Measurements from ENCODE around the gene SASH1. TPM values are rescaled to one million over a fixed set of nuclear protein-coding genes. Genes with fewer than 3 reads are reported as not detected.

SASH1 gene
- total RNA-seq, 2 donors from 2014 or later, result 4.6 to 12.4 TPM

DNA sequence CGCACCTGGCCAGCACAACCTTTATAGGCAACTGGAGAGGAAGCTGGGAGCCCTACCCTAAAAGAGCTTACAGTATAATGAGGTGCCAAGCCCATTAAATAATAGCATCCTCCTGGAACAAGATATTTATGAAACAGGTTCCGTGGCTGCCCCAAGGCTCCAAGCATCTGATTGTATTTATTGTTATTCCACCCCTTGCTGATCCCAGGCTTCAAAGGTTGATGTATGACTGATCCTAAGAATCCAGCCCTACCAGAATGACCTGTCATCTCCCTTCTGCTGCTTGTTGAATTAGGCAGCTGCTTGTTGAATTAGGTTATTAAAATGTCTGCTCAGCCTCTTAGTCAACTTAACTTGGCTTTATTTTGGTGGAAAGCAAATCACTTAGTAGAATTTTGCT lies 35.2 kb upstream of the SASH1 start:
- 90 to 92% methylated on average over 1 to 2 of the region's 2 CpGs for WGBS, 2 experiments (ENCODE audit: insufficient coverage in 1 of 2, insufficient read length in 1 of 2)
- Histone ChIP-seq H3K27ac (ENCODE audit: low read depth, low read length) (no peak overlapping the region), H3K4me3 (ENCODE audit: low read length) (no peak overlapping the region), H3K36me3 (ENCODE audit: control insufficient read depth, insufficient read depth, low read length) (no peaks in the 10 kb centered on the region), H3K27me3 (ENCODE audit: control insufficient read depth, insufficient read depth, low read length, poor library complexity, severe bottlenecking) (no peaks in the 10 kb centered on the region), H3K9ac (ENCODE audit: extremely low read depth, low read length, poor library complexity, severe bottlenecking) (no peak overlapping the region), H3K4me1 (ENCODE audit: control insufficient read depth, insufficient read depth, low read length) (no peaks in the 10 kb centered on the region), H3K9me3 (ENCODE audit: control insufficient read depth, low read length) (no peaks in the 10 kb centered on the region)
- Mint-ChIP-seq H3K9me3 (no peaks in the 10 kb centered on the region), H3K27ac (no peak overlapping the region), H3K27me3 (ENCODE audit: insufficient read depth) (peaks cover 2% of the 10 kb centered on the region), H3K36me3 (ENCODE audit: low read depth) (no peaks in the 10 kb centered on the region), H3K4me3 (no peak overlapping the region), H3K4me1 (peaks cover 3% of the 10 kb centered on the region)
- TF ChIP-seq, protein P1, sequence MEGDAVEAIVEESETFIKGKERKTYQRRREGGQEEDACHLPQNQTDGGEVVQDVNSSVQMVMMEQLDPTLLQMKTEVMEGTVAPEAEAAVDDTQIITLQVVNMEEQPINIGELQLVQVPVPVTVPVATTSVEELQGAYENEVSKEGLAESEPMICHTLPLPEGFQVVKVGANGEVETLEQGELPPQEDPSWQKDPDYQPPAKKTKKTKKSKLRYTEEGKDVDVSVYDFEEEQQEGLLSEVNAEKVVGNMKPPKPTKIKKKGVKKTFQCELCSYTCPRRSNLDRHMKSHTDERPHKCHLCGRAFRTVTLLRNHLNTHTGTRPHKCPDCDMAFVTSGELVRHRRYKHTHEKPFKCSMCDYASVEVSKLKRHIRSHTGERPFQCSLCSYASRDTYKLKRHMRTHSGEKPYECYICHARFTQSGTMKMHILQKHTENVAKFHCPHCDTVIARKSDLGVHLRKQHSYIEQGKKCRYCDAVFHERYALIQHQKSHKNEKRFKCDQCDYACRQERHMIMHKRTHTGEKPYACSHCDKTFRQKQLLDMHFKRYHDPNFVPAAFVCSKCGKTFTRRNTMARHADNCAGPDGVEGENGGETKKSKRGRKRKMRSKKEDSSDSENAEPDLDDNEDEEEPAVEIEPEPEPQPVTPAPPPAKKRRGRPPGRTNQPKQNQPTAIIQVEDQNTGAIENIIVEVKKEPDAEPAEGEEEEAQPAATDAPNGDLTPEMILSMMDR (conservative IDR thresholded peaks at IDR 0.05), result no peak
- no peak for DNase-seq

DNA sequence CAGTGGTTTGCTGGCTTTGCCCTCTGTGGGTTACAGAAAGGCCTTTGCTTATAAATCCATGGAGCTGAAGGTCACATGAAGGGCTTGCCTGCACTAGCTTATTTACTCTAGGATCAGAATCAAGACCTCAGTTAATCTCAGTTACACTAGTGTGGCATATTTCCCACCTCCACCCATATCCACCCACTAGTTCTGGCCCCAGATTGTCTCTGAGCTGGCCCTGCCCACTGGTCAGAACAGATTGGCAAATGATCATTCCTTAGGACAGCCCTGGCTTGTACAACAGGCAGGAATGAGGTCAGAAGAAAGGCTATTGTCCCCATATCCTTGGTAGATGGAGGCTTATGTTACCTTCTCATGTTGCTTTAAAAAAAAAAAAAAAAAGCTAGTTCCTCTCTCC lies 33.3 kb upstream of the SASH1 start:
- Mint-ChIP-seq H3K4me1 (peaks cover 16% of the 10 kb centered on the region), H3K36me3 (ENCODE audit: low read depth) (no peaks in the 10 kb centered on the region), H3K9me3 (no peaks in the 10 kb centered on the region), H3K27ac (no peak overlapping the region), H3K4me3 (no peak overlapping the region), H3K27me3 (ENCODE audit: insufficient read depth) (peaks cover 2% of the 10 kb centered on the region)
- no peaks in the 10 kb centered on the region for H3K4me1 ChIP-seq (ENCODE audit: control insufficient read depth, insufficient read depth, low read length)
- TF ChIP-seq, protein P1 (conservative IDR thresholded peaks at IDR 0.05), result no peak
- H3K27ac ChIP-seq (ENCODE audit: low read depth, low read length), result no peak overlapping the region
- DNase-seq, result no peak
- no peak overlapping the region for H3K4me3 ChIP-seq (ENCODE audit: low read length)
- no peaks in the 10 kb centered on the region for H3K9me3 ChIP-seq (ENCODE audit: control insufficient read depth, low read length)
- H3K9ac ChIP-seq (ENCODE audit: extremely low read depth, low read length, poor library complexity, severe bottlenecking), result no peak overlapping the region
- H3K36me3 ChIP-seq (ENCODE audit: control insufficient read depth, insufficient read depth, low read length), result no peaks in the 10 kb centered on the region
- H3K27me3 ChIP-seq (ENCODE audit: control insufficient read depth, insufficient read depth, low read length, poor library complexity, severe bottlenecking), result no peaks in the 10 kb centered on the region

DNA sequence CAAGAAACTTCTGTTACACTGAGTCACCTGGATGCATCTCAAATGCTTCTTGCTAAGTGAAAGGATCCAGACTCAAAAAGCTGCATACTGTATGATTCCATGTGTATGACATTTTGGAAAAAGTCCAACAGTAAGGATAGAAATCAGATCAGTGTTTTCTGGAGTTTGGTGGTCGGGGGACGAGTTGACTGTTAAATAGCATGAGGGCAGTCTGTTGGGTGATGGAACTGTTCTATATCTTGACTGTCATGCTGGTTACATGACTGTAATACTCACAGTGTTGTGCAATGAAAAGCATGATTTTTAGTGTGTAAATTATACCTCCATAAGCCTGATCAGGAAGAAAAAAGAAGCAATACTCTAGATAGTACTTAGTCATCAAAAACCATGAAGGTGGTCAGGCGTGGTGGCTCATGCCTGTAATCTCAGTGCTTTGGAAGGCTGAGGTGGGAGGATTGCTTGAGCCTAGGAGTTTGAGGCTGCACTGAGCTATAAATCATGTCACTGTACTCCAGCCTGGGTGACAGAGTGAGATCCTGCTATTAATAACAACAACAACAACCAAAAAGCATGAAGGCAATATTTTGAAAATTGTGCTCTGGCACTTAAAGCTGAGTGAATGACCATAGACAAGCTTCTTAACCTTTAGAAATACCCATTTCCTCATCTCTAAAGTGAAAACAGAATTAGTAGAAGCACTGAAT lies 30.5 kb upstream of the SASH1 start:
- H3K4me1 Mint-ChIP-seq, result peaks cover 13% of the 10 kb centered on the region
- Histone ChIP-seq H3K27me3 (ENCODE audit: control insufficient read depth, insufficient read depth, low read length, poor library complexity, severe bottlenecking) (no peaks in the 10 kb centered on the region), H3K4me3 (ENCODE audit: low read length) (no peak overlapping the region), H3K27ac (ENCODE audit: low read depth, low read length) (no peak overlapping the region), H3K9ac (ENCODE audit: extremely low read depth, low read length, poor library complexity, severe bottlenecking) (no peak overlapping the region), H3K36me3 (ENCODE audit: control insufficient read depth, insufficient read depth, low read length) (no peaks in the 10 kb centered on the region), H3K9me3 (ENCODE audit: control insufficient read depth, low read length) (no peaks in the 10 kb centered on the region), H3K4me1 (ENCODE audit: control insufficient read depth, insufficient read depth, low read length) (no peaks in the 10 kb centered on the region)
- no peaks in the 10 kb centered on the region for H3K9me3 Mint-ChIP-seq
- H3K36me3 Mint-ChIP-seq (ENCODE audit: low read depth), result no peaks in the 10 kb centered on the region
- TF ChIP-seq, protein P1 (conservative IDR thresholded peaks at IDR 0.05), result no peak
- WGBS, 2 experiments (ENCODE audit: insufficient coverage in 1 of 2, insufficient read length in 1 of 2), result 78 to 80% methylated on average over 2 to 3 of the region's 3 CpGs
- no peak overlapping the region for H3K27ac Mint-ChIP-seq
- no peaks in the 10 kb centered on the region for H3K27me3 Mint-ChIP-seq (ENCODE audit: insufficient read depth)
- H3K4me3 Mint-ChIP-seq, result no peak overlapping the region
- DNase-seq, result no peak
